ENCODE data around the gene MRPS7. TPM values are rescaled to one million over a fixed set of nuclear protein-coding genes. Genes with fewer than 3 reads are reported as not detected.

The MRPS7 gene
- 146 to 184 TPM (median 176 TPM) in 5 replicates for total RNA-seq (2022; extraction: Qiagen RNA extraction)

DNA sequence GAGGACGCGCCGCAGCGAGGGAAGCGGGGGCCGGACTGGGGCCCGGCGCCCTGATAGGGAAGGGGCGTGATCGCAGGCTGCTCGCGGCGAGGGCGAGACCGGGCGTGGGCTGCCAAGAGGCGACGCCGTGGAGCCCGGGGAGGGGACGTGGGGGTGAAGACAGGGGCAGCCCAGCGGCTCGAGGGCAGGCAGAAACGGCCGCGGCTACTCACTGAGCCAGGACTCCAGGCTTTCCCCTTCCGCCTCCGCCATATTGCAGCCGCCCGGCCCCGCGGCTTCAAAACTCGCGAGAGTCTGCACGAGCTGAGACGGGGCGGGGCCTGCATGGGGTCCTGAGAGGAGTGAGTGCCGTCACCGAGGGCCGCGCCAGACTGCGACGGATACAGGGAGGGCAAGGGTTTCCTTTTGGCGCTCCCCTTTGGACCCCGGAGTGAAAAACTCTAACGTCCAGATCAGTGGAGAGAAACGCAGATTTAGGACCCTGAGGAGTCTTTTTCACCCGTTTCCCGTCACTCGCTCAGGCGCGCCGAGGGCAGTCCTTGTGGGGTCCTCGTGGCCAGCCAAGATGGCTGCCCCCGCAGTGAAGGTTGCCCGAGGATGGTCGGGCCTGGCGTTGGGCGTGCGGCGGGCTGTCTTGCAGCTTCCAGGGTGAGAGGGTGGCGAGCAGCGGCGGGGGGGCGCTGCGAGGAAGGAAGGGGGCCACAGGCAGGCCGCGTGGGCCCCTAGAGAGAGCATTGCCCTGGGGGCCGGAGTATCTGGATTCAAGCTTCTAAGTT, at the start of gene MRPS7, which contains the start of gene GGA3:
MRPS7 (plus strand) TSS at position 544 of the 776 bp plus-strand sequence; CDS start at position 566, 22 bp downstream.
GGA3 (minus strand) TSS at position 271 of the 776 bp plus-strand sequence; CDS start at position 252, 19 bp downstream.

GRCh38 chr17:75270966-75271232, 9.2 kb downstream of the MRPS7 start, which contains the start of gene MIF4GD:
Gene MIF4GD (minus strand): TSS chr17:75271231. CDS start chr17:75270195, 1,036 bp downstream.

DNA sequence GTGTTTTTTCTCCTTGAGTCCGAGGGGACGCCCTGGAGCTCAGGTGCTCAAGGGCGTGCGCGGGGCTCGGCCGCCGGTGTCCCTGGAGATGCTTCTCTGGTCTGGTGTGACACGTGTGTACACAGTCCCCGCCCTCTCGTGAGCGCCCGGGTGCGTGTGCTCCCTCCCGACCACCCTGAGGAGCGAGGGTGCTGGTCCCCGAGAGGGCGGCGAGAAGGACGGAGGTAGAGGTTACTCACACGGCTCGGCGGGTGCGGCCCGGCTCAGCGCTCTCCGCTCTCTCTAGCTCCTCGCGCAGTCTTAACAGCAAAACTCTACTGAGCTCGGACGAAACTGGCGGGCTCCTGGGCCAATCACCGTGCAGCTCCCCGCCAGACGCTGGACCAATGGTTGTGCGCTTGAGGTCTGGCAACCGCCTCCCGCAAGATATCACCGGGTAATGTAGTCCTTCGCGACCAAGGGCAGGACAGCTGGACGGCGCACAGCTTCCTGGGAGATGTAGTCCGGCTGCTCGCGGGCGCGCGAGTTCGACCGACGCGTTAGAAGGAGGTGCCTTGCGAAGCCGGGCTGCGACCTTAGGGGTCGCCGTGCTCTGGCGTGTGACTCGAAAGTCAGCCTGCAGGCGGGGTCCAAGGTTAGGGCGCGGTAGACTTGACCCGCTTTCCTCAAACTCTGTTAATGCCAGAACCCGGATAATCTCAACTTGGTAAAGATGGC, 27.6 kb downstream of the MRPS7 start, which contains the start of gene SLC25A19:
SLC25A19 (minus strand) TSS at position 319 of the 717 bp plus-strand sequence. CDS start 2,669 bp downstream, outside the sequence.

Other genes starting within 250 kb of the MRPS7 start
- 74.6 to 83.6 TPM (median 77.6 TPM) in 5 replicates for gene MRPL58, start 249.2 kb upstream of the MRPS7 start, total RNA-seq (2022; extraction: Qiagen RNA extraction)
- 461 to 610 TPM (median 475 TPM) in 5 replicates for gene ATP5PD, start 214.9 kb upstream of the MRPS7 start, total RNA-seq (2022; extraction: Qiagen RNA extraction)
- 29.0 to 32.7 TPM (median 31.2 TPM) in 5 replicates for gene KCTD2, start 214.7 kb upstream of the MRPS7 start, total RNA-seq (2022; extraction: Qiagen RNA extraction)
- gene SLC16A5, start 173.9 kb upstream of the MRPS7 start, total RNA-seq (2022; extraction: Qiagen RNA extraction): 22.0 to 35.0 TPM (median 31.0 TPM) in 5 replicates
- gene ARMC7, start 151.9 kb upstream of the MRPS7 start, total RNA-seq (2022; extraction: Qiagen RNA extraction): 15.8 to 20.6 TPM (median 17.5 TPM) in 5 replicates
- 86.4 to 137 TPM (median 131 TPM) in 5 replicates for gene NT5C, start 130.1 kb upstream of the MRPS7 start, total RNA-seq (2022; extraction: Qiagen RNA extraction)
- gene JPT1, start 107.4 kb upstream of the MRPS7 start, total RNA-seq (2022; extraction: Qiagen RNA extraction): 721 to 863 TPM (median 776 TPM) in 5 replicates
- 342 to 401 TPM (median 370 TPM) in 5 replicates for gene SUMO2, start 78.9 kb upstream of the MRPS7 start, total RNA-seq (2022; extraction: Qiagen RNA extraction)
- 93.6 to 108 TPM (median 95.6 TPM) in 5 replicates for gene NUP85, start 56.2 kb upstream of the MRPS7 start, total RNA-seq (2022; extraction: Qiagen RNA extraction)
- 23.4 to 33.3 TPM (median 27.7 TPM) in 5 replicates for gene GGA3, start 273 bp upstream of the MRPS7 start, total RNA-seq (2022; extraction: Qiagen RNA extraction)
- 32.7 to 38.4 TPM (median 38.0 TPM) in 5 replicates for gene MIF4GD, start 9.4 kb downstream of the MRPS7 start, total RNA-seq (2022; extraction: Qiagen RNA extraction)
- 14.2 to 20.8 TPM (median 19.1 TPM) in 5 replicates for gene SLC25A19, start 27.6 kb downstream of the MRPS7 start, total RNA-seq (2022; extraction: Qiagen RNA extraction)
- gene GRB2, start 143.8 kb downstream of the MRPS7 start, total RNA-seq (2022; extraction: Qiagen RNA extraction): 83.4 to 98.5 TPM (median 95.9 TPM) in 5 replicates
- gene TMEM94, start 194.8 kb downstream of the MRPS7 start, total RNA-seq (2022; extraction: Qiagen RNA extraction): 41.3 to 47.9 TPM (median 45.7 TPM) in 5 replicates